Stomach (tissue), 4 donors: ENCODE data around the gene SMAD6.

Experiments
- CTCF ChIP-seq, 7 experiments: fragments of 450-650 bp in 4 of 7; fragments of 200-600 bp in 3 of 7; sonication (generic) in 3 of 7; IDR thresholded peaks; one replicate each; pipeline ENCODE4 v1.5.1; 2016 to 2019; ENCODE audit warnings: antibody characterized with exemption in 7 of 7, control low read depth in 2 of 7, mild to moderate bottlenecking in 1 of 7
- EP300 ChIP-seq: sonication (generic); formaldehyde crosslinking; IDR thresholded peaks from one replicate; pipeline ENCODE4 v1.6.1; 2017; ENCODE audit warnings: antibody characterized with exemption
- POLR2A ChIP-seq, 4 donors: fragments of 450-650 bp; IDR thresholded peaks; one replicate each; pipeline ENCODE4 v1.6.1; 2016; ENCODE audit warnings: antibody characterized with exemption in 4 of 4, control low read depth in 2 of 4, mild to moderate bottlenecking in 1 of 4, moderate library complexity in 1 of 4

DNA sequence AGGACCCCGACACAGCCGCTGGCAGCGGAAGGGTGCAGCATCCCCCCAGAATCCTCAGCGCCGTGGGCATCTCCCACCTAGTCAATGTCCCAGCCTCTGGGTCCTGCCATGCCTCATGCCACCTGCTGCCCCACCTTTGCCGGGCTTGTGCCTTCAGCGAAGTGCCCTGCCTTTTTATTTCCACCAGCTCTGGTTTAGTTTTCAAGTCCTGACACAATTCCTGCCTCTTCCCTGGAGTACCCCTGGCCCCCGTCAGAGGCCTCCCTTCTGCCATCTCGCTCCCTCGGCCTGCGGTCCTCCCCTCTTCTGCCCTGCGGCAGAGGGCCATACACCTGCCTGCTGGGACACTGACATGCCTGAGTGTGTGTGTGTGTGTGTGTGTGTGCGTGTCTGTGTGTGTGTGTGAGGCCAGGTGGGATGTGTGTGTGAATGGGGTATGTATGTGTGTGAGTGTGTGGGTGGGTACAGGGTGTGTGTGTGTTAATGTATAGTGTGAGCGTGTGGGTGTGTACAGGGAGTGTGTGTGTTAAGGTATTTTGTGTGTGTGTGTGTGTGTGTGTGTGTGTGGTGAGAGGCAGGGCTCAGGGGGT is 129.9 kb downstream of the SMAD6 start:
- no peak for TF ChIP-seq CTCF (IDR thresholded peaks at IDR 0.05)
- TF ChIP-seq POLR2A (IDR thresholded peaks at IDR 0.05): no peak
- TF ChIP-seq EP300: no peak
